Ovary (tissue), 3 donors: ENCODE results near the gene ADAMTS8.

Experiments used
- POLR2A ChIP-seq: fragments of 450-650 bp; IDR thresholded peaks from one replicate; pipeline ENCODE4 v1.6.1; 2017; ENCODE audit warnings: antibody characterized with exemption, mild to moderate bottlenecking, moderate library complexity
- TF ChIP-seq, protein P1 (sequence below), 3 donors: fragments of 450-650 bp in 2 of 3; fragments of 200-600 bp in 1 of 3; IDR thresholded peaks; one replicate each; pipeline versions ENCODE4 v1.5.1 to v1.8.0; 2016 to 2022; ENCODE audit warnings: antibody characterized with exemption in 3 of 3, mild to moderate bottlenecking in 1 of 3
- donor health status: DM: no; HTN: no; CAD: no.

- TF ChIP-seq, protein P1, sequence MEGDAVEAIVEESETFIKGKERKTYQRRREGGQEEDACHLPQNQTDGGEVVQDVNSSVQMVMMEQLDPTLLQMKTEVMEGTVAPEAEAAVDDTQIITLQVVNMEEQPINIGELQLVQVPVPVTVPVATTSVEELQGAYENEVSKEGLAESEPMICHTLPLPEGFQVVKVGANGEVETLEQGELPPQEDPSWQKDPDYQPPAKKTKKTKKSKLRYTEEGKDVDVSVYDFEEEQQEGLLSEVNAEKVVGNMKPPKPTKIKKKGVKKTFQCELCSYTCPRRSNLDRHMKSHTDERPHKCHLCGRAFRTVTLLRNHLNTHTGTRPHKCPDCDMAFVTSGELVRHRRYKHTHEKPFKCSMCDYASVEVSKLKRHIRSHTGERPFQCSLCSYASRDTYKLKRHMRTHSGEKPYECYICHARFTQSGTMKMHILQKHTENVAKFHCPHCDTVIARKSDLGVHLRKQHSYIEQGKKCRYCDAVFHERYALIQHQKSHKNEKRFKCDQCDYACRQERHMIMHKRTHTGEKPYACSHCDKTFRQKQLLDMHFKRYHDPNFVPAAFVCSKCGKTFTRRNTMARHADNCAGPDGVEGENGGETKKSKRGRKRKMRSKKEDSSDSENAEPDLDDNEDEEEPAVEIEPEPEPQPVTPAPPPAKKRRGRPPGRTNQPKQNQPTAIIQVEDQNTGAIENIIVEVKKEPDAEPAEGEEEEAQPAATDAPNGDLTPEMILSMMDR (IDR thresholded peaks at IDR 0.05), result no peak
- no peak for TF ChIP-seq POLR2A
Observed at GRCh38 chr11:130451231-130452019, 23.0 kb upstream of the ADAMTS8 start.
